GM19351 (cell line): ENCODE results near the gene GRM8.

Experiments used
- ATAC-seq: cut with Tn5 transposase; IDR thresholded peaks from one replicate; pipeline ENCODE4 v1.9.1; 2021; ENCODE audit warnings: mild to moderate bottlenecking, moderate library complexity; ENCODE audit not compliant: unreplicated experiment

GRM8 gene

DNA sequence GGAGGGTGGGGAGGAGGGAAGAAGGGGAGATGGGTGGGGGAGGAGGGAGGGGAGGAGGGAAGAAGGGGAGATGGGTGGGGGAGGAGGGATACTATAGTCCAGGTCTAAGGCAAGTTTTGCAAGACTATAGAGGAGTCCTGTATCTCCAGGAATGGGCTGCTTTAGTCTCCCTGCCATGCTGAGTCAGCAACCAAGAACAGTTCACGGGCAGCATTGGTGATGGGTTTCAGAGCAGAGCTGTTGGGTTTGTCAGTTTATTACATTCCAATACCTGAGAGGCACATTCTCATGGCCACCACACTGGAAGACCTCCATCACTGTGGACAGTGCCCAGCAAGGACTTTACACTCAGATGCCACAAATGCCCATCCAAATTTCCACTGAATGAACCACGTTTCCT lies 212.7 kb downstream of the GRM8 start:
- ATAC-seq = no peak

DNA sequence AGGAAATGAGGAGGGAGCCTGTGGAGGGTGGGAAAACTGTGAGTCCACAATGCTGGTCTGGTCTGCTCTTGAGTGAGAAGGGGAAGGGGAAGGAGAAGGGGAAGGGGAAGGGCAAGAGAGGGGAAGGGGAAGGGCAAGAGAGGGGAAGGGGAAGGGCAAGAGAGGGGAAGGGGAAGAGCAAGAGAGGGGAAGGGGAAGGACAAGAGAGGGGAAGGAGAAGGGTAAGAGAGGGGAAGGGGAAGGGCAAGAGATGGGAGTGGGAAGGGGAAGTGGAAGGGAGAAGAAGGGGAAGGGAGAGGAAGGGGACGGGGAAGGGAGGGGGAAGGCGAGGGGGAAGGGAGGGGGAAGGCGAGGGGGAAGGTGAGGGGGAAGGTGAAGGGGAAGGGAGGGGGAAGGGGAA lies 213.2 kb downstream of the GRM8 start:
- ATAC-seq = no peak

DNA sequence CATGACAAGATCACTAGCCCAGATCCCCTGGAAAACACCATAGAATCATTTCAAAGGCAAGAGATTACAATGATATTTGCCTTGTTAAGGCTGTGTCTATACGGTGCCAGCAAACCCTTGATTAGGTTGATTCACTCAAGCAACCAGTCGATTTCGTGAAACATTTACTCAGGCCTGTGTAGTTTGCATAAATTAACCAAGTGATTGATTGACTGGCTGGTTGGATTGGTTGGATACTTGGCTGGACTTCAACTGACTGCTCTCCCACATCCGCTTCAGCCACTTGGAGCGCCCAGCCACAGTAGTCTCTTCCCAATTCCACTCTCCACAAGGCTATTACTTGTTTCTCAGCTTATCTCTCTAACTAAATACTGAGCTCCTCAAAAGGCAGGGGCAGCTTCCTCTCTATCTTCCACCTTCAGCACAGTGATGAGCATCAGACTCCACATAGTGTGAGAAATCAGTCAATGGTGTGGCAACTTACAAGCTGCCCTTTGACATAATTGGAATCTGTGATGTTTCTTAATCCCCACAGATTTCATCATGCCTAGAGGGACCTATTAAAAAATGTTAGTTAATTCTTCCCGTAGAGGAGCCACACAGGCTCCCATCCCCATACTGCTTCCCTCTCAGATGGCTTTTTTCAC lies 217.4 kb downstream of the GRM8 start:
- ATAC-seq = no peak

DNA sequence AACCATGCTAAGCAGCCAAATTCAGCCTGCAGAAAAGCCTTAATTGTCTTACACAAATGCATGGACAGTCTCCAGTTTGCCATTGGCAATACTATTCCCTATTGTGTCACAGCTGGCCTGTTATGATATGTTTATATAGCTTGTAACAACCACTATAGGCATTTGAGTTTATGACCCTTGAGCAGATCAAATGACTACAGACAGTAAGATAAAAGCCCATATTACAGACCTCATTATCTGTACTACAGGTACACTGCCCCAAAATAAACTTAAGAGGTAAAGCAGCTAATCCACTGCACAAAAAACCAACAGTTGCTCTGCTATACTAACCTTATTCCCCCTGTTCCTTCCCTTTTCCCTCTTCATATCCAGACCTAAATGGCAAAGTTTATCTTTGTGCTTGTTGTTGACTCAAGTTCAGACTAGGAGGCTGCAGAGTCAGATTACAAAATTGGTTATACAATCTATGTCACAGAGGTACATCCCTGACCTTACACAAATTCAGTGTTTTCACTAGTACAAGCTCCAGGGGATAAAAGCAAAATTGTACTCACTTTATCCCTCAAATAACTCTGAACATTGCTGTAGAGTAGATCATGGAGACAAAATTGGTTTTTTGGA lies 218.4 kb downstream of the GRM8 start:
- no peak for ATAC-seq

DNA sequence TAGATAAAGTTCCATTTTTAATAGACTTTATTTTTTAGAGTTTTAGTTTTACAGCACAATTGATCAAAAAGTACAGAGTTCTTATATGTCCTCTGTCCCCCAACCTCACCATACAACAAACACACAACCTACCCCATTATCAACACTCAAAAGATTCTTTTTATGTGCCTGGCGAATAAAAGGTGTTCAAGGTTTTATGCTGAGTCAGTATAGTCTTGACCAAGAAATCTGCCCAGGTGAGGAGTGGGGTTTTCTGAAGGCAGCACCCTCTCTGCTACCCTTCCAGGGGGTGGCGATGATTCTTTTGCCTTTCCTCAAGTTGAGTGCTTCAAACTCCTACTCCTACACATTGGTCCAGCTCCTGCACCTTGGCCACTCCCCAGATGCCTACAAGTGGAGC lies 222.9 kb downstream of the GRM8 start:
- ATAC-seq = no peak

DNA sequence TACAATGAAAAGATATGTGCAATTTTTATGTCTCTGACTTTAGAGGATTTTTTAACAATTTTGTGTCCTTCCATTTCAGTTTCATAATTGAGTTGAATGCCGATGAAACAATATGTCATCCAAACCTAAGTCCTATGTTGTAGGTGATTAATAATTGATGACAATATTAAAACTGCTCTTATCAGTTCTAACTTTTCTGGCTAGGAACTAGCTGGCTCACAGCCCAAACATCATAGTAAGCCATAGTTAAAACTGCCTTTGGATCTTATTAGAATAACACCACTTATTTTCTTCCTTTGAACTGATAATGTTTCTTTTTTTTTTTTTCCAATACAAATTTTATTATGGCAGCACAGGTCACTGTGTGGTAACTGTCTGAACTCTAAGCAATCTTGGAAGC lies 230.9 kb downstream of the GRM8 start:
- ATAC-seq = no peak

DNA sequence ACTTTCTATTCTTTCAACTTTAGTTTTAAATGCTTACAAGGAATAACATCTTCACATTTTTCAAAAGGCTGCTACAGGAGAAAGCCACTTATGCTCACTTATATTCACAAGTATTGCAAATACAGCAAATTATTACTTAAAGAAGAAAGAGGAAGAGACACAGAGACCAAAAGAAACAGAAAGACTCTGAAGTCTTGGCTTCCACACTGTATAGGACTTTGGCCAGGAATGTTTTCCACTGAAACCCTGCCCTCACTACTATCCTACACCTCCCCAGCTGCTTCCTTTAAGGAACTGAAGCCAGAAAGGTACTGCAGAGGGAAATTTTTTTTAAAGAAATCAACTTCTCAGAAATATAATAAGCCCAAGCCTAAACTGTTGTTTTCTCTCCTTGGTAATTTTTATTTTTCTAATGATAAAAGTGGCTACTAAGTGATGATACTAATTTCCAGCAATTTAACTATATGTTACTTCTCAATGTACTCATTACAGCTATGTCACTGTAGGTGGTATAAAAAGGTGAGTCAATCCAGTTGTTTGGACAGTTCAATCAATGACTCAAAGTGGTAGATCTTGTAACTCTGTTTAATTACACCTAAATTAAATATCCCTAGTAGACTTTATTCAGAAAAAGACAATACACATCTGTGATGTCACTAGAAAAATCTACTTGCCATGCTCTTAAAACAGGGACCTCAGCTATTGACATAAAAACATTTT lies 231.6 kb downstream of the GRM8 start:
- no peak for ATAC-seq

DNA sequence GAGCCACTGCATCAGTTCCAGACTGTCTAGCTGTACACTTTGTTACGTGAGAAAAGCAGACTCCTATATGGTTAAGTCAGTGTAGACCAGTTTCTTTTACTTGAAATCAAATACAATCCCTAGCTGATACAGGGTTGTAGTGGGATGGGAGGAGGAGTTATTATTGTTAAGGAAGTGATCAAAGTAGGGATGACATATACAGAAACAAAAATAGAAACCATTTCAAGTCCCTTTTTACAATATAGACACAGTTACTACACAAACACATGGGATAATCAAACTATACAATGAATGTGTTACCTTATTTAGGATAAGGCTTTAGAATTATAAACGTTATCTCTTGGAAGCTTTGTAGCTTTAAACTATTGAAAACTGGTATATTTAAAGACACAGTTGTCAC lies 233.9 kb downstream of the GRM8 start:
- no peak for ATAC-seq

DNA sequence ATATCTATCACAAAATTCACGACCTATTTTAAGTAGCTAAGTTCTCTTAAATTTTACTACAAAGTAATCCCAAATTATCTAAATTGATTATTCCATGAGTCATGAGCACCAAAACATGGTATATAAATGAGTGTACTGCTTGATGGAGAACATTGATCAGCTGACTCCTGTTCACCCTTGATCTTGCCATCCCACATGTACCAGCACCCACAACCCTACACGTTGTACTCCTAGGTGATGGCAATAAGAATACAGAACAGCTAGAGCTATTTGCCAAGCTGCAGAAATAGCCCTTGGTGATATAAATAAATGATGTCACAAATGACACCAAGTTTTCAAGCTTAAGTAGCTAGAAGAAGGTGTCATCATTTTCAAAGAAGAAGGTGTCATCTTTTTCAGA lies 235.5 kb downstream of the GRM8 start:
- ATAC-seq = no peak

DNA sequence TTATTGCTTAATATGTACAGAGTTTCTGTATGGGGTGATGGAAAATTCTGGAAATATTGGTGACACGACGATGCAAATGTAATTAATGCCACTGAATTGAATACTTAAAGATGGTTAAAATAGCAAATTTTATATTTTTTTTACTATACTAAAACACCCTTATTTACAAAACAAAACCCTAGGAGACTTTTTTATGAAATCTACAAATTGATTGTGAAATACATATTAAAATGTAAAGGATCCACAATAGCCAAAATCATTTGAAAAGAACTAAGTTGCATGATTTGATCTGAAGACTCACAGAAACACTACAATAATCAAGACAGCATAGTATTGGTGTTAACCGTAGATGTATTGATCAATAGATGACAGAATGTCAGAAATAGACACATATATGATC lies 252.0 kb downstream of the GRM8 start:
- no peak for ATAC-seq

DNA sequence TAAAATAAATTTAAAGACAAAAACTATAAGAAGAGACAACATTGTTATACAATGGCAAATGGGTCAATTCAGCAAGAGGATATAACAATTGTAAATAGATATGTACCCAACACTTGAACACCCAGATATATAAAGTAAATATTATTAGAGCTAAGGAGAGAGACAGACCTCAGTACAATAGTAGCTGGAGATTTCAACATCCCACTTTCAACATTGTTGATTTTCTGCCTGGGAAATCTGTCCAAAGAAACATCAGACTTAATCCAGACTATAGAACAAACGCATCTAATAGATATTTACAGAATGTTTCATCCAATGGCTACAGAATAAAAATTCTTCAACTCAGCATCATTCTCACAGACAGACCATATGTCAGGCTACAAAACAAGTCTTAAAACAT lies 256.1 kb downstream of the GRM8 start:
- ATAC-seq = no peak

DNA sequence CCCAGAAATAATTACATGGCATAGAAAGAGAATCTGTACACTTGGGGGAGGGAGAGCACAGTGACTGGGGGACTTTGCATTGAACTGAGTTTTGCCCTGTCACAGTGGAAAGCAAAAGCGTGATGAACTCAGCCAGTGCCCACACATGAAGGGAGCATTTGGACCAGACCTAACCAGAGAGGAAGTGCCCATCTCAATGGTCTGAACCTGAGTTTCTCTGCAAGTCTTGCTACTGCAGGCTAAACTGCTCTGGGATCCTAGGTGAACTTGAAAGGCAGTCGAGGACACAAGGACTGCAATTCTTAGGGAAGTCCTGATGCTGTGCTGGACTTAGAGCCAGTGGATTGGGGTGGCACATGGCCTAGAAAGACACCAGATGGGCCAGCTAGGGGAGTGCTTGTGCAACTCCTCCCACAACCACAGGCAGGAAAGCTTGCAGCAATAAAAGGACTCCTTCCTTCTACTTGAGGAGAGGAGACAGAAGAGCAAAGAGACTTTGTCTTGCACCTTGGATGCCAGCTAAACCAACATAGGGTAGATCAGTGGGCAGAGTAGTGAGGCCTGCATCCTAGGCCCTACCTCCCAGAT lies 259.0 kb downstream of the GRM8 start:
- no peak for ATAC-seq

DNA sequence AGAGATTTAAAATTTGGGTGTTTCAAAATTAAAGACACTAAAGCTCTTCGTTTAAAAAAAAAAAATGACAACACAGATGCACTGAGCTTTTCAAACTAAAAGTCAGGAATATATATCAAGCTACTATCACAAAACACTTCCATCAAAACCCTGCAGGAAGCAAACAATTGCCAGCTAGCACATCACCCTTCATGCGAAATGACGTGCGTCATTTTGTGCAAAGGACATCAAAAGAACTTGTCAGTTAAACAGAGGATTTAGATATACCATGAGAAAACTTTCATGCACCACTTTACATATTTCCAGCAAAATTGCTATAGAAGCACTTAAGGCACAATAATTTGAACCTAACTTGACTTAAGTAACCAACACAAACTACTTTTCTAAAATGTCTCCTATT lies 264.7 kb downstream of the GRM8 start:
- no peak for ATAC-seq

DNA sequence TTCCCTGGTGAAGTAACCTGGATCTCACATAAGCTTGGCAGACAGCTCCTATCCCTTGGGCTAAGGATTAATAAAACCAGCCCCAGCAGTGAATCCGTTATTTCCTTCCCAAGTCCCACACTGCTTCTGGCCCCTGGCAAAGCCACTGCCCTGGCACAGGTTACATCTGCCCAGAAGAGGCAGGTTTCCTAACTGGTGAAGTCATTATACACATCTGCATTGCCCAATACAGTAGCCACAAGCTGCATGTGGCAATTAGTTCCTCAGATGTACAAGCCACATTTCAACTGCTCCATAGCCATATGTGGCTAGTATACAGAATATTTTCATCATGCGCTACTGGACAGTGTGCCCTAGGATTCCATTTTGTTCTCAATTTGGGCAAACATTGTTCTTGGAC lies 273.0 kb downstream of the GRM8 start:
- no peak for ATAC-seq

DNA sequence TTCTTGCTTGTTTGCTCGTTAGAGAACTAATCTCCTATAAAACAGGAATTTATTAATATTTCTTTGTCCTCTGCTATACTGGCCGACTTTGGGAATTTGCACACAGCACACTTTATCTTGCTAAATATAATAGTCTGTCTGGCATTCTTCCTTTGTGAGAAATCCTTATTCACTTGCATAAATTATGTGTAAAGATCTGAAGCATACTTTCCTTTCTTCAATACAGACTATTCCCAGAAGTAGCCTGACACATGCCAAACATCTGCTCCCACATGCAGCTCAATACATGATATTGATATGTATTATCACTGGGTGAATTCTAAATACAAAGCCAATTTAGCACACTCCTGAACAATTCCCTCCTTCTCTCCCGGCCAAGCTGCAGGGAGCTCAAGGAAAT lies 273.9 kb downstream of the GRM8 start:
- ATAC-seq = no peak

DNA sequence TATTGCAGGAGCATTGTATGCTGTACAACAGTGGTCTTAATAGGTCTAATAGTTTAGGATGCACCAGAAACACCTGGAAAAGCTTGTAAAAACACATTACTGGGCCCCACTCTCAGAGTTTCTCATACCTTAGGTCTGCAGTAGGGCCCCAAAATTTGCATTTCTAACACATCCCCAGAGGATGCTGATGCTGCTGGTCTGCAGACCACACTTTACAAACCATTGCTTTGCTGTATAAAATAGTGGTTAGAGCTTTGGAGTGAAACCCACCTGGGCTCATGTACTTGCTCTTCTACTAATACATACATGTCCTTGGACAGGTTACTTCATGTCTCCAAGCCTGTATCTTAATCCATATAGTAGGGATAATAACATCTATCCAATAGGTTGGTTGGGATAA lies 279.7 kb downstream of the GRM8 start:
- no peak for ATAC-seq

DNA sequence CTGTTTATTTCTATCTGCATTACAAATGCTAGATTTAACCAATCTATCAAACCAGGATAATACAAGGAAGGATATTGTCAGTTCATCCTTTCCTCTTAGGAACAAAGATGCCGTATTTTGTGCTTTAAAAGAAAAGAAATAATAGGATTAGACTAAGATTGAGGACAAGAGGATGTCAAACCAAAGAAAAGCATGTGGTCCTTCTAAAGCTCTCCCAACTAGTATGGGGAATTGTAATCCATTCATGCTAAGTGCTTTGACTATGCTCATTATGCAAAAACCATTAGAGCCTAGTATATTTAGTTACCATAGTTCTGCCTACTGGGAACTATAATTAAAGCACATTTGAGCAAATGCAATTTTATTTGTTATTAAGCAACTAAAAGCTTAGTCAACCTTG lies 280.2 kb downstream of the GRM8 start:
- ATAC-seq = no peak

DNA sequence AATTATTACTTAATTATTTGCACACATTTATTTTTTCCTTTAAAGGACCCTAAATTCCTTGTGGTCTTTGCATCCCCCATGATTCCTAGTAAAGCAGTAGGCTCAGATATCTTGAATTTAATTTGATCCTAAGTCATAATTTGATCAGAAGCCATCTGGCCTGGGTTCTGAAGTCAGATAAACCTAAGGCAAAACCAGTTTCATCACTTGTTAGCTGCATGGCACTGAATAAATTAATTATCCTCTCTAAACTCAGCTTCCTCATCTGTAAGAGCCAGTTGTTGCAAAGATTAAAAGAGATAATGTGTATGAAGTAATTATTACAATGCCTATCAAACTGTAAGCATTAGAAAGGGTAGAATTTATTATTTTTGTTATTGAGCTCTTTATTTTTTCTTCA lies 293.1 kb downstream of the GRM8 start:
- no peak for ATAC-seq

DNA sequence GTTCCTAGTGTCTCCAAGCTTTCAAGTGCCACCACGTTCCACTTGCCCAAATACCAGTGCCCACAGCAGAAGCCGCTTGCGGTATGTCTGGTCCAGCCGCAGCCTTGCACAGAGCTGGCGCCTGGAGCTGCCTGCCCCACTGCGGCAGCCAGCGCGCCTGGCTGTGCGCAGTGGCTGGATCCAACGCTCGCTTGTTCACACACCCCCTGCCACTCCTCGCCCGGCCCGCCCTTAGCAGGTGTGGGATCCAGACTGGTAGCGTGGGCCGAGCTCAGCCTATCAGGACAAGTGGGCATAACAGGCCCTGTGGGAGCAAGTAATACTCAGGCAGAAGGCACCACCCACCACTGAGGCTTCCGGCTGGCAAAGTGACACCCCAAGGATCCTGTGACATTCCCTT lies 294.4 kb downstream of the GRM8 start:
- ATAC-seq = no peak

DNA sequence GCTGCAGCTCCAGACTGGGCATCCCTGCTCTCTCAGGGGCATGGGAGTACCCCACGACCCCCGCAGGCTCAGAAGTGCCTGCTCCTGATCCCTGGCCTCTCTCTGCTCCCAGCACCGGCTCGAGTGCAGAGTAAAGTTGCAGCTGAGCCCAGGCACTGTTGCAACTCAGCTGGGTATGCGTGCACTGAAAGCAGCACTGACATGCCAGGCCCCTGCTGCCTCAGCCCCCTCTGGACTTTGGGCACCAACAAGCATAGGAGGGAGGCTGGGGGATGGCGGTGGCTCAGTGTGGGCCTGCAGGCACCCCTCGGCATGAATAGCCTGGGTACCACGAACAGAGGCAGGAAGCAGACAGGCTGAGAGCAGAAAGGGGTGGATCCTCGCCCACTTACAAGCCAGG lies 295.3 kb downstream of the GRM8 start:
- ATAC-seq = no peak

DNA sequence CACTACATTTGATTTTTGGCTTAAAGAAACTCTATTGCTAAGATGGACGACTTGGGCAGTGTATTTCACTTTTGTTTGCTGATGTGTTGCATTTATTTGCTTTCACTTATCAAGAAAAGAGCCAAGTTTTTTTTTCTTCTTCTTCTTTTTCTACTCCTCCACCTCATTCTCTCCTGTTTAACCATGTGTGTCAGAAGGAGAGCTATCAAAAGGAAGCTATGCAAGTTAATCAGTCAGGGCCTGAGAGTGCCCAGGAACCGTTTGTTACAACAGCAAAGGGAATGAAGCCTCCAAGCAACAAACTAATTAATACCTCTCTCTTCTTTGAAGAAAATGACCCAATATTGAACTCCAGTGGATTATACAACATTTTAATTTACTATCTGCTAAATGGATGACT lies 299.3 kb downstream of the GRM8 start:
- ATAC-seq = no peak

DNA sequence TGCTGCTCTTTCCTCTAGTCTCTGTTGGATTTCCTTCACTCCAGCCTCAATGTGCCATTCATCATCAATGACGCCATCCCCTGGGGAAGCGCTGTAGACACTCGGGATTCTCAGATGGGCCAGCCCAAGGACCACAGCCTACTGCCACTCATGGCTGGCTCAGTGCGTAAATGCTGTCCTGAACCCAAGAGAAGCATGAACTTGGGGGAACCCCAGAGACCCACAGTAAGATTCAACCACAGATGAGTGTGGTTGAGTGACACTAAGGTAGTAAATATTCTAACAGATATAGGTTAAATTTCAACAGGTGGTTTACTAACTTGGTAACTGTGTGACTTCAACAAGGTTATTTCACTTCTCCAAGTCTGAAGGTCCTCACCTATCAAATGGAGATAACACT lies 304.1 kb downstream of the GRM8 start:
- no peak for ATAC-seq
